ENCODE data around the gene STAB1. TPM values are rescaled to one million over a fixed set of nuclear protein-coding genes. Genes with fewer than 3 reads are reported as not detected.

STAB1 gene
- total RNA-seq, result 74.7 TPM
- long read RNA-seq, partial matches to known transcripts, result 45 of 67 reads
- long read RNA-seq, other reads (novel, unspliced or antisense), result 21 of 67 reads

GRCh38 chr3:52494886-52495495 is at the start of gene STAB1:
STAB1 (plus strand) TSS chr3:52495338; CDS start chr3:52495414, 76 bp downstream.
- peak; percentile 84 for DNase-seq
- peak; percentile 33 for ATAC-seq (ENCODE audit: poor library complexity)
- intact Hi-C loops (cut with DNase I), result no loop called here

GRCh38 chr3:52446042-52446441 is 49.1 kb upstream of the STAB1 start:
- intact Hi-C loops (cut with DNase I), result loop anchor here (2.0 kb wide), 1 partner anchor 17 kb away; no protein-coding TSS in a partner anchor
- DNase-seq, result no peak
- ATAC-seq (ENCODE audit: poor library complexity), result no peak

- intact Hi-C loops (cut with DNase I), result loop anchor here (2.0 kb wide), 1 partner anchor 18 kb away; no protein-coding TSS in a partner anchor
- peak; percentile 77 for DNase-seq
Observed at GRCh38 chr3:52446631-52447511, 48.3 kb upstream of the STAB1 start.

GRCh38 chr3:52447512-52448355 is 47.4 kb upstream of the STAB1 start:
- ATAC-seq (ENCODE audit: poor library complexity), result peak; percentile 0
- peak; percentile 31 for DNase-seq

More at GRCh38 chr3:52446631-52447511, 48.3 kb upstream of the STAB1 start:
- ATAC-seq (ENCODE audit: poor library complexity), result peak; percentile 27

GRCh38 chr3:52450489-52451236 is 44.5 kb upstream of the STAB1 start:
- intact Hi-C loops (cut with DNase I), result no loop called here
- ATAC-seq (ENCODE audit: poor library complexity), result peak; percentile 1
- DNase-seq, result peak; percentile 30

More at GRCh38 chr3:52447512-52448355, 47.4 kb upstream of the STAB1 start:
- intact Hi-C loops (cut with DNase I), result loop anchor here (2.0 kb wide), 1 partner anchor 19 kb away; no protein-coding TSS in a partner anchor

GRCh38 chr3:52451237-52452083 is 43.7 kb upstream of the STAB1 start:
- DNase-seq (peak; percentile 38), ATAC-seq (ENCODE audit: poor library complexity) (no peak)
- intact Hi-C loops (cut with DNase I), result no loop called here

- ATAC-seq (ENCODE audit: poor library complexity) (no peak), DNase-seq (peak; percentile 42)
- intact Hi-C loops (cut with DNase I), result no loop called here
Observed at GRCh38 chr3:52452126-52452525, 43.0 kb upstream of the STAB1 start.

GRCh38 chr3:52452570-52453221 is 42.4 kb upstream of the STAB1 start:
- DNase-seq (peak; percentile 86), ATAC-seq (ENCODE audit: poor library complexity) (peak; percentile 50)
- intact Hi-C loops (cut with DNase I), result no loop called here

GRCh38 chr3:52453496-52454249 is 41.5 kb upstream of the STAB1 start, which contains the start of gene TNNC1:
TNNC1 (minus strand) TSS chr3:52454041; CDS start chr3:52454015, 26 bp downstream.
- peak; percentile 78 for DNase-seq
- peak; percentile 48 for ATAC-seq (ENCODE audit: poor library complexity)
- intact Hi-C loops (cut with DNase I), result no loop called here

GRCh38 chr3:52454250-52454937 is 40.7 kb upstream of the STAB1 start:
- intact Hi-C loops (cut with DNase I), result no loop called here
- DNase-seq (peak; percentile 73), ATAC-seq (ENCODE audit: poor library complexity) (no peak)

GRCh38 chr3:52454938-52455282 is 40.2 kb upstream of the STAB1 start:
- no peak for ATAC-seq (ENCODE audit: poor library complexity)
- intact Hi-C loops (cut with DNase I), result no loop called here

GRCh38 chr3:52455283-52456168 is 39.6 kb upstream of the STAB1 start, which contains the start of gene NISCH:
NISCH (plus strand) TSS chr3:52455604; CDS start chr3:52455642, 38 bp downstream.
- peak; percentile 95 for DNase-seq
- peak; percentile 70 for ATAC-seq (ENCODE audit: poor library complexity)
- intact Hi-C loops (cut with DNase I), result no loop called here

More at GRCh38 chr3:52454938-52455282, 40.2 kb upstream of the STAB1 start:
- DNase-seq, result no peak

- DNase-seq (peak; percentile 55), ATAC-seq (ENCODE audit: poor library complexity) (no peak)
- intact Hi-C loops (cut with DNase I), result no loop called here
Observed at GRCh38 chr3:52456169-52456799, 38.9 kb upstream of the STAB1 start.

- ATAC-seq (ENCODE audit: poor library complexity), result no peak
- intact Hi-C loops (cut with DNase I), result no loop called here
- DNase-seq, result no peak
Observed at GRCh38 chr3:52456800-52457183, 38.3 kb upstream of the STAB1 start.
